Esophagus mucosa (tissue), 1 donor: ENCODE data around the gene CHST13. TPM values are rescaled to one million over a fixed set of nuclear protein-coding genes. Genes with fewer than 3 reads are reported as not detected.

ENCODE experiments used
- ATAC-seq: fragments of 200-7000 bp; cut with Tn5 transposase; one replicate; pipeline ENCODE4 v1.9.1; 2020
- total RNA-seq: library from RNA; stranded (reverse); gene quantifications from one replicate; pipeline ENCODE4 v1.2.4, GENCODE V29; 2023
- donor health status: DM: yes; HTN: yes; CAD: no.

The CHST13 gene, protein sequence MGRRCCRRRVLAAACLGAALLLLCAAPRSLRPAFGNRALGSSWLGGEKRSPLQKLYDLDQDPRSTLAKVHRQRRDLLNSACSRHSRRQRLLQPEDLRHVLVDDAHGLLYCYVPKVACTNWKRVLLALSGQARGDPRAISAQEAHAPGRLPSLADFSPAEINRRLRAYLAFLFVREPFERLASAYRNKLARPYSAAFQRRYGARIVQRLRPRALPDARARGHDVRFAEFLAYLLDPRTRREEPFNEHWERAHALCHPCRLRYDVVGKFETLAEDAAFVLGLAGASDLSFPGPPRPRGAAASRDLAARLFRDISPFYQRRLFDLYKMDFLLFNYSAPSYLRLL
- not detected for total RNA-seq

DNA sequence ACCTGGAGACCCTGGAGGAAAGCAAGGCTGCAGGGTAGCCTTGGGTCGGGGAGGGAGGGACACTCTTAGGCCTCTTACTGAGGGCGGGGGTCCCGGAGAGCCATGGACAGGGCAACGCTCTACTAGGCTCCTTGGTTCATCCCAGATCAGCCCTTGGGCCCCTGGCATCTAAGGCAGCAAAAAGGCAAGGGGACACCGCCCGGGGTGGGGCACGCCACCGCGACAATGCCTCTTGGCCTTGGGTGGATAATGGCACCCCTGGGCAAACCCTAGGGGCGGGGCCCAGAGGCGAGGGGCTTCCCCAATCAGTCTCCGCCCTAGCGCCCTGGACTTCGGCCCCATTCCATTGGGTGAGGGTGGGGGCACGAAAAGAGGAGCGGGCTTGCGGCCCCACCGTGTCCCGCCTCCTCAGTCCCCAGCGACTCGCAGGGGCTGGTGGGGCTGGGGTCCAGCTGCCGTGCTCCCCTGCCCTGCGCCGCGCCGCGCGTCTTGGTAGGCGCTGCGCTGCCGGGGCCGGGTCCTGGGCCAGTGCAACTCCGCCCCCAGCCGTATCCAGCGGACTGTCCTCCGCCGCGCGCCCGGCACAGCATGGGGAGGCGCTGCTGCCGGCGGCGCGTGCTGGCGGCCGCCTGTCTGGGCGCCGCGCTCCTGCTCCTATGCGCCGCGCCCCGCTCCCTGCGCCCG is at the start of gene CHST13:
CHST13 (plus strand) TSS at position 411 of the 684 bp plus-strand sequence; CDS start at position 589, 178 bp downstream.
- ATAC-seq: peak; percentile 65

DNA sequence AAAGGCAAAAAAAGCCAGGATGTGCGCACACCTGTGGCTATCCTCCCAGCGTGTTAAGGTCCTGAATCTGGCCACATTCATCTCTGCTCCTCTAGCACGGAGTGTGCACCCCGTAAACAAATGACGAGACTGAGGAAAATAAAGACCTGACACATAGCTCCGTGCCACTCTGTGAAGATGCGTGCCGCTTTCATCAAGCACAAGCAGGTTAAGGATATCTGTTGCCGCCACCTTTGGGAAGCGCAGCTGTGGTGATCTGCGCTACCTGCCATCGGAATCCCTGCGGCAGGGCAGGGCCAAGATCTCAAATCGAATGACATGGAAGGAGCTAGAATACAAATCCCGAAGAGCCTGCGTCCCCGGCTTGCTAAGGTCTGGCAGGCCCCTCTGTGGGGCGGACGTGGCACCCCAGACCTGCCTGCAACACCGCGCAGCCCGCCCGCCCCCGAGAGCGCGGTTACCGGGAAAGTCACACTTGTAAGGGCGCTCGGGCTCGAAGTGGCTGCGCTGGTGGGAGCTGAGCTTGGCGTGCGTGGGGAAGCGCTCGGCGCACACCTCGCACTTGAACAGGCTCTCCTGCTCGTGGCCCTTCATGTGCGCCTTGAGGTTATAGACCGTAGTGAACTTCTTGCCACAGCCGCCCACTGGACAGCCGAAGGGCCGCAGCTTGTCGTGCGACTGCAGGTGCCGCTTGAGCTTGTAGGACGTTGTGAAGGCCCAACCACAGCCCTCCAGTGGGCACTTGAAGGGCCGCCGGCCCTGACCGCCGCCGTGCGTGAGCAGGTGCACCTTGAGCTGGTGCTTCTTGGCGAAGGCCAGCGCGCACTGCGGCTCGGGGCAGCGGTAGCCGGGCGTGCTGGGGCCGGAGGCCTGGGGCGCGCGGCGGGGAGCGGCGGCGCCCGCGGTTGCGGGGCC is 49.2 kb upstream of the CHST13 start:
- peak; percentile 1 for ATAC-seq

DNA sequence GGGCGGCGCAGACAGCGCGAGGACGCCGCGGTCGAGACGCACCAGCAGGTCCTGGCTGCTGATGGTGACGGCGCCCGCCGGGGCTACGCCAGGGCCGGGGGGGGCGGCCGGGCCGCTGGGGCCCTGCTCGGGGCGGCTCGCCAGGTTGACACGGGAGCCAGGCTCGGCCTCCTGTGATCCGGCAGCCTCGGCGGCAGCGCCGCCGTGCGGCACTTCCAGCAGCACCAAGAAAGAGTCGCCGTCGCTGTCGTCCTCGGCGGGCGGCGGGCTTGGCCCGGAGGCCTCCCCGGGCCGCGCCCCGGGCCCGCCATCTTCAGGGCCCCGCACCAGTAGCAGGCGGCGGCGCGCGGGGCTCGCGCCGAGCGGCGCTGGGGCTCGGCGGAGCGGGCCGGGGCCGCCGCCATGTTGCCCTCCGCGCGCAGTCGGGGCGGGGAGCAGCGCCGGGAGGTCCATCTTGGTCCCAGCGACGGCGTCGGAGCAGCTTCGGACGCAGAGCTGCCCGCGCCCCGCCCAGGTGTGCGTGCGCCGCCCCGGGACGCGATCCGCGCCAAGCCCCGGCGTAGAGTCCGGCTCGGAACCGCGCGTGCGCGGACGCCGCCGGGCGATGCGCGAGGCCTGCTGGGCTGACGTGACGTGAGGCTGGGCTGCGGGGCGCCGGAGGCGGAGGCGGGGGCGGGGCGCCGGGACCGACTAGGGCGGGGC is 48.4 kb upstream of the CHST13 start, which contains the start of gene ZXDC:
ZXDC (minus strand) TSS at position 479 of the 702 bp plus-strand sequence; CDS start at position 453, 26 bp downstream.
- peak; percentile 91 for ATAC-seq

DNA sequence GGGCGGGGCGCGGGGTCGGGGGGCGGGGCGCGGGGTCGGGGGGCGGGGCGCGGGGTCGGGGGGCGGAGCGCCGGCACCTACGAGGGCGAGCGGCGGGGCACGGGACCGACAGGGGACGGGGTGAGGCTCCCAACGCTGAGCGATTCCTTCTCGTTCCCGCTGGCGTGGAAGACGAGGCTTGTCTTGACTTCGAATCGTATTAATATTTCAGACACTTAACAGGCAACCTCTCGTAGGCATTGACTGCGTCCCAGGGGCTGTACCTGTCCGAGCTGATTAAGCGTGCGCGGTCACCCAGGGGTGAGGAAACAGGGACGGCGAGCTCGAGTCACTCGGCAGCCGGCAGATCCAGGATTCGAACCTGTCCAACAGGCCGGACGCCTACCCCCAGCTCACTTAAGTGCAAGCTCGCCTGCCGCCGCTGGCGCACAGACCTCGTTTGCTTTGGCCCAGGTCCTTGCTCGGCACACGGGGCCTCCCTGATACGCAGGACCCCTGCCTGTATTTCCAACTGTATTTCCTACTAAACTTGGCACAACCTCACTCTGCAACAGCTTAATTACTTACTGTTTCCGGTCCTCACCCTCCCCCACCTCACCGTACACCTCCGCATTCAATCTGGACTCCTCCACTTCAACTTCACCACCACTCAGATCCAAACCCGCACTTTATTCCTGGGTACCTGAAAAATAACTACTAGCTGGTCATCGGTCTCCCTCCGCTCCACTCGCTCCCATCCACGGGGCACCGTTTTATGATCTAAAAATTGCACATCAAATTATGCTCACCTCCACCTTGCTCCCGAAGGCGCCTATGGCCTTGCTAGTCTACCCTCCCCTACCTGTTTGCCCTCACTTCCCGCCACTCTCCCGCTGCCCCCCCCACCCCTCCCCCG is 47.5 kb upstream of the CHST13 start:
- ATAC-seq: peak; percentile 54

DNA sequence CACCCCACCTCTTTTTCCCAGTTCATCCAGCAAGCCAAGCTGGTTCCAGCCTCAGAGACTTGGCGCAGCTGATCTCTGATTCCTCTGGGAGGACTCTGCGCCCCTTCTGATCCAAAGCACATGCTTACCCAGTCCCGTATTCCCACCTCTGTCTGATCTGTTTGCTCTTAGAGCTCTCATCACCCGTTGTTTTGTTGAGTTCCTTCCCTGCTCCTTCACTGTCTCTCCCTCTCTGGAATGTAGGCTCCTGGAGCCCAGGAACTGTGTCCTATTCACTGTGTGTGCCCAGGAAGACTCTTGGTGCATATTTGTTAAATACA is 46.9 kb upstream of the CHST13 start:
- no peak for ATAC-seq

DNA sequence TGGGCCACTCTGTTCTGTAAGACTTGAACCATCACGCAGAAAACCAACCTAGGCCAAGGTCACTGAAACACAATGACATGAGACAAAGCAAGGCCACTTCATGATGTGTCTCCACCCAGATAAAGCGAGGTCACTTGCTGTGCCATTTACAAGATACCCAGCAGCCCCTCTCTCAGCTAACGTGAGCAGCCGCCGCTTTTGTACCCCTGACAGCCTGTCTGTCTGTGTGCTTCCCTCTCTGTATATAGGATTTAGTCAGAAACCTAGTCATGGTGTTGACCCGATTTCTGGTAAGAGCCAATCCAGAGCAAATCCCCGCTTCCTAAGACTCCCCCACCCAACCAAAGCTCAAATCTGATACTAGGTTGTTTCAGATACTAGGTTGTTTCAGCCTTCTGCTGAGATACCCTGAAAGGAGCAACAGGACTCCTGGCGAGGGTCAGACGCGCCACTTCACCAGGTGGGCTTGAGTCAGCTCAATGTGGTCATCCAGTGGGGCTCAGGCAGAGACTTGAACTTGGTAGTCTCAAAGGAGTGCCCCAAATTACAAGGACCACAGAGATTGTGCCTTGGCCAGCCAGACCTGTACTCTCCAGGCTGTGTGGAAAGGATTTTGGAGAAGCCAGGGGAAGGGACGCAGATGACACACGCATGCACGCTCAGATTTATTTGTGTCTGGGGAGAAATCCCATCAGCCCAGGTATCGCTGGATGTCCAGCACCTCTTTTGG is 45.2 kb upstream of the CHST13 start:
- ATAC-seq: no peak

DNA sequence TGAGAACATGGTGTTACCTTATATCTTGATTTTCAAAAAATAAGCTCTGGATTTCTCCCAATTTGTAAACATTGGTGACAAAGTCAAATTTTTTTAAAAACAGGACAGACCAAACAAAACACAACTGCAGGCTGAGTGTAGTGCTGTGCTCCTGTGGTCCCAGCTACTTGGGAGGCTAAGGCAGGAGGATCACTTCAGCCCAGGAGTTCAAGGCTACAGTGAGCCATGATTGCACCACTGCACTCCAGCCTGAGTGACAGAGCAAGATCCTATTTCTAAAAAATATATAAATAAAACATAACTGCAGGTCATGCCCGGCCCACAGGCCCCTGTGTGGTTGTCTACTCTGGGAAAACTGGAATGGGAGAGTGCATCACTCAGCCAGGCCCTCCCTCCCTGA is 44.3 kb upstream of the CHST13 start:
- ATAC-seq: no peak

DNA sequence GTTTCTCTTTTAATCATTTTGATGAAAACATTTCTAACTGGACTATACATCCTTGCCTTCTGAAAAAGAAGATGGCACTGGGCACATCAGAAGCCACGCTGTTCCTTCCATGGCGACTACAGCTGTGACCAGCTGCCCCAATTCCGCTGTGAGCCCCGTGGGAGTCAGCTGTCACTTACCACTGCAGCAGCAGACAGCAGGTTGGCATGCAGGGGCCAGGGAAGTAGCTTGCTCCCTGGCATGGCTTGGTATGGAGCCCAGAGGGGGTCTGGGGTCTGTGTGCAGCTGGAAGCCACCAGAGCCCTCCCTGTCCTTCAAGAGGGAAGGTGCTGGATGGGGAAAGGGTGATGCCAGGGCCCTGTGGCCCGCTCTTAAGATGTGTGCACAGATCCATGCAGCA is 43.7 kb upstream of the CHST13 start:
- no peak for ATAC-seq

DNA sequence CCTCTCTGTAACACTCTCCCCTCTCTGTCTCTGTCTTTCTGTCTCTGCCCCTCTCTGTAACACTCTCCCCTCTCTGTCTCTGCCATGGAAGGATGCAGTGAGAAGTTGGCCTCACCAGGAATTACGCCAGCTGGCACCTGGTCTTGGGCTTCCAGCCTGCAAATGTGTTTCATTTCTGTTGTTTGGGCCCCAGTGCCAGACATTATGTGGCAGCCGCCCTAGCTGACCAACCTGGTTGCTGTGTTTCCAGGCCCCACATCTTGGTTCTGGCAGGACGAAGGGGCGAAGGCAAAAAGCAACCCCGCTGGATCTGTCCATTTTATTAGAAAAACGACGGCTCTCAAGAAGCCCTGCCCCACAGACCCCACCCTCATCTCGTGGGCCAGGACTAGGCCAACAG is 43.1 kb upstream of the CHST13 start:
- ATAC-seq: no peak

DNA sequence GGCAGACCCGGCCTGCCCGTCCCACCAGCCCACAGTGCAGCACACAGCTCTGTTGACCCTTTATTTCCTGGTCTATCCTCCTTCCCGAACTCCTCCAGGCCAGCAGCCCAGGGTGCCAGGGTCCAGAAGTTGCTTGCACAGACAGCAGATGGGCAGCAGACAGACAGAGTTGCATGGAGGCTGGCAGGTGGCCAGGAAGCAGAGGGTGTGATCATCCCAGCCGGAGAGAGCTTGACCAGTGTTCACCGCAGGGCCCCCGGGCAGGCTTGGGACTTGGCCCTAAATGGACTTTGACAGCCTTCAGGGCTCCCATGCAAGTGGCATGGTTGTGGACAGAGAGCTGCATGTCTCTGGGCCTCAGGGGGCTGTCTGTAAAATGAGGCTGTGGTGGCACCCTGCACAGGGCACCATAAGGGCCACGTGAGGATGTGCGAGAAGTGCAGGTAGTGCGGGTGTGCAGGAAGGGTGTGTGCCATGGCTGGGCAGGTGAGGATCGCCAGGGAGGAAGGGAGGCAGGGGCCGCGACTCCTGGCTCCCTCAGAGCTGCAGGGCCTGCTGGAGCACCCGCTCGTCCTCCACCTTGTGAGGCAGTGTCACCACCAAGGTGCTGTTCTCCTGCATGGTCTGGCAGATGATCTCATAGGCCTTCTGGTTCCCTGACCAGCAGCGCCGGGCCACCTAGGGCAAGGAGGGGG is 42.0 kb upstream of the CHST13 start:
- no peak for ATAC-seq

DNA sequence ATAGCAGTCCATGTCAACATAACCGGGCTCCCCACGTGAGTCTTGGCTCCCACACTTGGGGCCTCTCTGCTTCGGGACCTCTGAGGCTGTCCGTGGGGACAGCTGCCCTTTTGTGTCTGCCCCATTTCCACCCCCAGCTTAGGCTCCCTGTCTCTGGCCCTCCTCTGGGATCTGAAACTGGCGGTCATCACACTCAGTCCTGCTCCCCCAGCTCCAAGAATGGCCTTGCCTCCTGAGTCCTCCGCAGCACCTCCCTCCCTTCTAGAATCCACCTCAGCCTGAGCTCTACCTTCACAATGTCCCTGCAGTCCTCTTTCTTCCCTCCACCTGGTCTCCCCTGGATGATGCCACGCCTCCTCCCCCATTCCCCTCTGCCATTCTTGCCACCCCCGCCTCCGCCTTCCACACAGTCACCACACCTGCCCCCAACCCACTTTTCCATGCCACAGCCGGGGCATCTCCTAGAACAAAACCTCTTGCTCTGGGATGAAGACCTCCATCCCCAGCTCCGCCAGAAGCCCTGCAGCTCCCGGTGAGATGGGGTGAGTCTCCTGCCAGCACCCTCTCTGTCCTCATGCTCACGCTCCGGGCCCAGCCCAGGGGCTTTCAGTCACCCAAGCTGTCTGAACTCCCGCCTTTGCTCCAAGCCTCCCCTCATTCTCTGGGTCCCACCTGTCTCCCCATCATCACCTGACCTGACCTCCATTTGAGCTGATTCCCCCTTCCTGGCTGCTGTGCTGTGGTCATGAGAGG is 41.3 kb upstream of the CHST13 start:
- no peak for ATAC-seq

DNA sequence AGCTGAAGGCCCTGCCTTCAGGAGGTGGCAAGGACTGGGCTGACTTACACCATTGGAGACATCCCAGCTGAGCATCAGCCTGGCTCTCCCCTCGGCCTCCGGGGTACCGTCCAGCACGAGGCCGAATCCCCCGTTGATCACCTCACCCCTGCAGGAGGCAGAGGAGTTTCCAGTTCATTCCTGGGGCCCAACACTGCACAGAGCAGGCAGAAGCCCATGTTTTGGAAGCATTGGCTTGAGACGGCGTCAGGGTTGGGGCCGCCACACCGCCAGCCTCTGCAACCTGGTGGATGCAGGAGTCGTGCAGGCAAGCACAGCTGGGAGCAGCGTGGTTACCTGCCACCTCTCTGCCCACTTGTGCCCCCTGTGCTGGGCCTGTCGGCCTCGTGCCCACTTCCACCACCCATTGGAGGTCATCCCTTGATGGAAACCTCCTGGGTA is 40.6 kb upstream of the CHST13 start:
- no peak for ATAC-seq

DNA sequence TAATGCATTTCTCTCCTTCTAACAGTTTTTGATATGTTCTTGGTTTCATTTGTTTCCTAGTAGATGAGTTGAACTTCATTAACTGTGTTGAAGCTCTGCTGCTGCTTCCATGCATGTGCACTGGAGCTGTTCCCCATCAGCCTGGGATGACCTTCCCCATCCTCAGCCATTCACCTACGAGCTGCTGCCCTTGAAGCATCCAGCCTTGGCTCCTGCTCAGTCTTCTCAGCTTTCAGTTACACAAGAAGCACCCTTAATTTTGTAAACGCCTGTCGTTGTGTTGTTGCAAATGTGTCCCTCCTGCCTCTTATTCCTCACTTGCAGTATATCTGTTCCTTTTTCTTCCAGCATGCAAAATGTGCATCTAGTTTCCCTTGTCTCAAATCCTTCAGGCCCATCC is 39.8 kb upstream of the CHST13 start:
- no peak for ATAC-seq

DNA sequence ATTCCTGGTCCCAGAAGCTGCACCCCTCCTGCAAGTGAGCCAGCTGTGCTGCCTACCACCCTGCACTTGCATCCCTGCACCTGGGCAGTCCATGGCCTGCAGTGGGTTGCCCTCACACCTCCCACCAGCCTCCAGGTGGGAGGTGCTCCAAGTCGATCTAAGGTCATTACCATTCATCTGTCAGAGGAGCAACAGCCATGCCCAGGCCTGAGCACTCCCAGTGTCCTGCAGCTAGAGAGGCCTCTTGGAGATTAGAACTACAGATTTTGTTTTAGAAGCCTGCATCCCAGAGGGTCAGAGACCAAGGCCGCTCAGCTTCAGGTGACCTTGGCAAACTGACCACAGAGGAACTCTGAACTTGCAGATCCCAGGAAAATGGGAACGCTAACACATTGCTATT is 39.3 kb upstream of the CHST13 start:
- ATAC-seq: no peak

DNA sequence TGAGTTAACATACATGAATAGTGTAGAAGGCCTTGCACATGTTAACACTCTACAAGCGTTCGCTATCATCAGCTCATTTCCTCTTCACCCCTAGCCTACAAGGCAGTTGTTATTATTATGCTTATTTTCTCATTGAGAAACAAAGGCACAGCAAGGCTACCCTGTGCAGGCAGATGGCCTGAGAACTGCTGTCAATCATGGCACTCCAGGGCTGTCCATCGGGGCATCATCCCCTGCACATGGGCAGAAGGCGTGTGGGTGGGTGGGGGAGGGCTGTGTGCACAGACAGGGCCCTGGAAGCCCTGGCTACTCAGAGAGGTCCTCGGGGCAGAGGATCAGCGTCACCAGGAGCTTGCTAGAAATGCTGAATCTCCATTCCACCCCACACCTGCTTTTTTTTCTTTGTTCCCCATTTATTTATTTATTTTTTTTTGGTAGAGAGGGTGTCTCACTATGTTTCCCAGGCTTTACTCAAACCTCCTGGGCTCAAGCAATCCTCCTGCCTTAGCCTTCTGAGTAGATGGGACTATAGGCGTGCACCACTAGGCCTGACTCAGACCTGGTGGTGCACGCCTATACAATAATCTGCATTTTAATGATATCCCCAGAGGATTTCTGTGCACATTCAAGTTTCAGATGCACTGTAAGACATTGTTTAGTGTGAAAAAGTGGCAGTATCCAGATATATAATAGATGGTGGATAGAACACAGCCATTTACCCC is 38.6 kb upstream of the CHST13 start:
- no peak for ATAC-seq

DNA sequence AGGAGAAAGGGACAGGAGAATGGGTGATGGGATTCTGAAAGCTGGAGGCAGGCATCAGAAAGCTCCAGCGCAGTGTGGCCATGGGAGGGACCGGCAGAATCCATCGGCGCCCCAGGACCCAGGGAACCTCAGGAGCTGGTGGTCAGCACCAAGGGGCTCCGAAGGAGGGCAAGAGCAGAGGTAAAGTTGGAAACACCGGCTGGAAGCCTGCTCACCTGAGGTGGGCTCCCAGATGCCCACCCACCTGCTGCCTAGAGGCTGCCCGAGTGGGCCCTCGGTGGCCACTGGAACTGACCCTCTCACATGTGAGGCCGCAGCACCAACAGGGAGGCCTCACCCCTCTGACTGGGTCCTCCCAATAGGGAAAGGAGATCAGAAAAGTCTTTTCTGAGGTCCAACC is 38.0 kb upstream of the CHST13 start:
- ATAC-seq: no peak

DNA sequence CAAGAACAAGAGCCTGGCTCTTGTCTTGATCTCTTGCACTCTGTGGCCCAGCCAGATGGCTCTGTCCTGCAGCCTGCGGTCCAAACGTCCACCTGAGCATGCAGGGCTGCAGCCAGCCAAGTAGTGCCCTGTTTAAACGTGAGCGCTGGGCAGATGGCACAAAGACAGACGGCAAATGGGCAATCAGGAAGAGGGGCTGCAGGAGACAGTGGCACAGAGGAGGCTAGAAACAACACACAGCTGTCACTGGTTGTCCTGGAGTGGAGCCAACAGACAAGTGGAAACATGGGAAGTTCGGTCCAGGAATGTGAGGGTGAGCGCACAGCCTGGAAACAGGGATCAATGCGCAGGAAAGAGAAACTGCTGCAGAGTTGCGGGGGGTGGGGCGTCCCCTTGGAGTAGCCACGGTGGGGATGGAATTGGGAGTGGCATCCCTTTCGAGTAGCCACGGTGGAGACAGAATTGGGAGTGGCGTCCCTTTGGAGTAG is 37.6 kb upstream of the CHST13 start:
- ATAC-seq: no peak

DNA sequence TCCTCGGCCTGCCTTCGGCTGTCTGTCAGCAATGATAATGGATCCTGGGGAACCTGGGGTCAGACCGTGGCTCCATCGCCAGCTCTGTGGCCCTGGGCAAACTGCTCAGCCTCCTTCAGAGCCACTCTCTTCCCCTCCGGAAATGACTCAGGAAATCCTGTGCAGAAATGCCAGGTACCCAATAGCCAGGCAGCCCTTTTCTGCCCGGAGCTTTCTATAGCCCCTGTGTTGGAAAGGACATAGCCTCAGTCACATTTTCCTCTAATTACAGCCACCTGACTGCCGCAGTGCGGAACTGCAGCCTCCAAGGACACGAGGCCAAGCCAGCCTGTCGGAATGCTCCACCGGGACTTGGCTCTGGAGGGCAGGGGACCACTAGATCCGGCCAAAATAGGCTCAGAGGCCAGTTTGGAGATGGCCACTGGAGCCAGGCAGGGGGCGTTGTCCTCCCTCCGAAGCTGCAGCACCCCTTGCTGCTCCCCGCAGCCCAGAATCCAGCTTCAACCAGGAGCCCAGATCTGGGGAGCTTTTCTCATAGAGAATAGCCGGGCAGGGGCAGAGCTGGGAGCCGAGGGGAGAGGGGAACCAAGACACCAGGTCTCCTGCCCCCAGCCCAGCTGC is 36.7 kb upstream of the CHST13 start:
- ATAC-seq: peak; percentile 32
